MM.1S (cell line): ENCODE measurements around the gene SCAP.

ENCODE experiments used
- EZH2 ChIP-seq: fragments of 300-600 bp; sonication (generic); optimal IDR thresholded peaks from 2 replicates; pipeline ENCODE3; 2017; ENCODE audit warnings: low read depth, mild to moderate bottlenecking, antibody characterized with exemption, low read length, mixed read lengths
- EZH2phosphoT487 ChIP-seq: fragments of 300-600 bp; sonication (generic); IDR thresholded peaks from 2 replicates; pipeline ENCODE4 v1.6.1; 2018; ENCODE audit warnings: antibody characterized with exemption, low read length
- TF ChIP-seq, protein P1 (sequence below): fragments of 300-600 bp; sonication (generic); IDR thresholded peaks from 2 replicates; pipeline ENCODE4 v1.5.1; 2016; ENCODE audit warnings: antibody characterized with exemption, low read length, mixed read lengths

DNA sequence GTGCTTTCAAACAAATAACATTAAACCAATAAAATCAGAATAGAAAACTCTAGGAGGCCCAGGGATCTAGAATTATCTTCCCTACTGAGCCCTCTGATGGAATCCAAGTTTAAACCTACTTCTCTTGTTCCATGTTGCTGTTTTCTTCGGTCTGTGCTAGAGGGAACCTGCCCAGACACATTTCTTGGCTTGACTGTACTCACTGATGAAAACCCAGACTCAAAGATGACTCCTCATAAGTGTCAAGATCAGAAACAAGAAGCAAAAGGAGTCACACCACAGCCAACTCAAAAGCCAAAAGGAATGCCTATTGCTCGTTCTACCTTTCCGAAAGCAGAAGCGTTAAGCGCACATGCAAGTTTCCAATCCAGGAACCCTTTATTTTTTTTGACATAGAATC lies 31.6 kb downstream of the SCAP start:
- TF ChIP-seq, protein P1, sequence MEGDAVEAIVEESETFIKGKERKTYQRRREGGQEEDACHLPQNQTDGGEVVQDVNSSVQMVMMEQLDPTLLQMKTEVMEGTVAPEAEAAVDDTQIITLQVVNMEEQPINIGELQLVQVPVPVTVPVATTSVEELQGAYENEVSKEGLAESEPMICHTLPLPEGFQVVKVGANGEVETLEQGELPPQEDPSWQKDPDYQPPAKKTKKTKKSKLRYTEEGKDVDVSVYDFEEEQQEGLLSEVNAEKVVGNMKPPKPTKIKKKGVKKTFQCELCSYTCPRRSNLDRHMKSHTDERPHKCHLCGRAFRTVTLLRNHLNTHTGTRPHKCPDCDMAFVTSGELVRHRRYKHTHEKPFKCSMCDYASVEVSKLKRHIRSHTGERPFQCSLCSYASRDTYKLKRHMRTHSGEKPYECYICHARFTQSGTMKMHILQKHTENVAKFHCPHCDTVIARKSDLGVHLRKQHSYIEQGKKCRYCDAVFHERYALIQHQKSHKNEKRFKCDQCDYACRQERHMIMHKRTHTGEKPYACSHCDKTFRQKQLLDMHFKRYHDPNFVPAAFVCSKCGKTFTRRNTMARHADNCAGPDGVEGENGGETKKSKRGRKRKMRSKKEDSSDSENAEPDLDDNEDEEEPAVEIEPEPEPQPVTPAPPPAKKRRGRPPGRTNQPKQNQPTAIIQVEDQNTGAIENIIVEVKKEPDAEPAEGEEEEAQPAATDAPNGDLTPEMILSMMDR, result no peak
- TF ChIP-seq EZH2 (no peak), EZH2phosphoT487 (no peak)
